KMS-11 (cell line): ENCODE measurements around the gene POLR1G.

Source experiments
- H2AFZ ChIP-seq: fragments of 200-600 bp; sonication (generic); 2 replicates; pipeline ENCODE4 v1.6.1; 2016; ENCODE audit warnings: antibody characterized with exemption, mixed run types, low read depth
- H3K27ac ChIP-seq: fragments of 200-600 bp; sonication (generic); 2 replicates; pipeline ENCODE4 v1.6.1; 2016; ENCODE audit warnings: mild to moderate bottlenecking, mixed run types
- H3K27me3 ChIP-seq: fragments of 200-600 bp; sonication (generic); 2 replicates; pipeline ENCODE4 v1.6.1; 2017; ENCODE audit warnings: mild to moderate bottlenecking, low read depth, mixed run types, moderate library complexity; ENCODE audit not compliant: insufficient read depth
- H3K36me3 ChIP-seq: fragments of 200-600 bp; sonication (generic); 2 replicates; pipeline ENCODE4 v1.6.1; 2017; ENCODE audit warnings: mild to moderate bottlenecking, mixed run types; ENCODE audit not compliant: insufficient read depth
- H3K4me1 ChIP-seq: fragments of 200-600 bp; sonication (generic); 2 replicates; pipeline ENCODE4 v1.6.1; 2016; ENCODE audit warnings: mild to moderate bottlenecking, low read depth, mixed run types; ENCODE audit not compliant: poor library complexity, severe bottlenecking
- H3K4me2 ChIP-seq: fragments of 200-600 bp; sonication (generic); 2 replicates; pipeline ENCODE4 v1.7.0; 2016; ENCODE audit warnings: mild to moderate bottlenecking, mixed run types
- H3K4me3 ChIP-seq: fragments of 200-600 bp; sonication (generic); IDR thresholded peaks from 2 replicates; pipeline ENCODE4 v1.6.1; 2017; ENCODE audit warnings: low read depth, low read length, mixed read lengths; ENCODE audit not compliant: insufficient read depth
- H3K79me2 ChIP-seq: fragments of 200-600 bp; sonication (generic); 2 replicates; pipeline ENCODE4 v1.6.1; 2016; ENCODE audit warnings: low read depth, mixed run types; ENCODE audit not compliant: insufficient read depth
- H3K9ac ChIP-seq: fragments of 200-600 bp; sonication (generic); 2 replicates; pipeline ENCODE4 v1.6.1; 2016; ENCODE audit warnings: mild to moderate bottlenecking, mixed run types
- H4K20me1 ChIP-seq: fragments of 200-600 bp; sonication (generic); 2 replicates; pipeline ENCODE4 v1.6.1; 2016; ENCODE audit warnings: mild to moderate bottlenecking, mixed run types; ENCODE audit not compliant: insufficient read depth
- TF ChIP-seq, protein P1 (sequence below): fragments of 200-600 bp; sonication (generic); conservative IDR thresholded peaks from 2 replicates; pipeline ENCODE4 v1.6.1; 2017; ENCODE audit warnings: low read depth, mild to moderate bottlenecking, antibody characterized with exemption, low read length, moderate library complexity, mixed read lengths

The POLR1G gene

GRCh38 chr19:45419895-45420294, 13.5 kb downstream of the POLR1G start:
- H3K9ac ChIP-seq: no peak overlapping the region; the same call in 1 of the 2 replicates

GRCh38 chr19:45420356-45420755, 13.9 kb downstream of the POLR1G start:
- Histone ChIP-seq H3K79me2 (peaks cover 9% of the 10 kb centered on the region; the same call in 1 of the 2 replicates), H3K4me3 (no peak overlapping the region), H3K36me3 (no peaks in the 10 kb centered on the region), H2AFZ (no peak overlapping the region), H3K4me2 (peak overlapping the region; percentile 95; the same call in 1 of the 2 replicates), H3K27me3 (no peaks in the 10 kb centered on the region), H3K27ac (no peak overlapping the region), H3K9ac (no peak overlapping the region), H4K20me1 (no peaks in the 10 kb centered on the region), H3K4me1 (peaks cover 69% of the 10 kb centered on the region)
- TF ChIP-seq, protein P1, sequence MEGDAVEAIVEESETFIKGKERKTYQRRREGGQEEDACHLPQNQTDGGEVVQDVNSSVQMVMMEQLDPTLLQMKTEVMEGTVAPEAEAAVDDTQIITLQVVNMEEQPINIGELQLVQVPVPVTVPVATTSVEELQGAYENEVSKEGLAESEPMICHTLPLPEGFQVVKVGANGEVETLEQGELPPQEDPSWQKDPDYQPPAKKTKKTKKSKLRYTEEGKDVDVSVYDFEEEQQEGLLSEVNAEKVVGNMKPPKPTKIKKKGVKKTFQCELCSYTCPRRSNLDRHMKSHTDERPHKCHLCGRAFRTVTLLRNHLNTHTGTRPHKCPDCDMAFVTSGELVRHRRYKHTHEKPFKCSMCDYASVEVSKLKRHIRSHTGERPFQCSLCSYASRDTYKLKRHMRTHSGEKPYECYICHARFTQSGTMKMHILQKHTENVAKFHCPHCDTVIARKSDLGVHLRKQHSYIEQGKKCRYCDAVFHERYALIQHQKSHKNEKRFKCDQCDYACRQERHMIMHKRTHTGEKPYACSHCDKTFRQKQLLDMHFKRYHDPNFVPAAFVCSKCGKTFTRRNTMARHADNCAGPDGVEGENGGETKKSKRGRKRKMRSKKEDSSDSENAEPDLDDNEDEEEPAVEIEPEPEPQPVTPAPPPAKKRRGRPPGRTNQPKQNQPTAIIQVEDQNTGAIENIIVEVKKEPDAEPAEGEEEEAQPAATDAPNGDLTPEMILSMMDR: no peak

More at GRCh38 chr19:45419895-45420294, 13.5 kb downstream of the POLR1G start:
- H3K4me2 ChIP-seq: peak overlapping the region; percentile 95
- peaks cover 9% of the 10 kb centered on the region; the same call in 1 of the 2 replicates for H3K79me2 ChIP-seq
- H3K27ac ChIP-seq: peak overlapping the region; percentile 67
- no peak overlapping the region for H2AFZ ChIP-seq
- no peaks in the 10 kb centered on the region for H4K20me1 ChIP-seq
- peaks cover 64% of the 10 kb centered on the region for H3K4me1 ChIP-seq
- no peak overlapping the region for H3K4me3 ChIP-seq
- H3K36me3 ChIP-seq: no peaks in the 10 kb centered on the region
- TF ChIP-seq, protein P1: no peak
- no peaks in the 10 kb centered on the region for H3K27me3 ChIP-seq

- H3K36me3 ChIP-seq: no peaks in the 10 kb centered on the region
Measured at GRCh38 chr19:45420871-45421270, 14.4 kb downstream of the POLR1G start.

GRCh38 chr19:45421947-45422498, 15.6 kb downstream of the POLR1G start:
- Histone ChIP-seq H2AFZ (no peak overlapping the region), H4K20me1 (no peaks in the 10 kb centered on the region), H3K9ac (no peak overlapping the region), H3K4me1 (peaks cover 71% of the 10 kb centered on the region), H3K27me3 (no peaks in the 10 kb centered on the region), H3K79me2 (peaks cover 9% of the 10 kb centered on the region; the same call in 1 of the 2 replicates), H3K36me3 (no peaks in the 10 kb centered on the region), H3K4me2 (no peak overlapping the region; the same call in 1 of the 2 replicates), H3K4me3 (no peak overlapping the region), H3K27ac (no peak overlapping the region)
- TF ChIP-seq, protein P1: no peak

More at GRCh38 chr19:45420871-45421270, 14.4 kb downstream of the POLR1G start:
- H4K20me1 ChIP-seq: no peaks in the 10 kb centered on the region
- no peak overlapping the region for H3K9ac ChIP-seq
- H2AFZ ChIP-seq: no peak overlapping the region
- no peak overlapping the region for H3K27ac ChIP-seq
- TF ChIP-seq, protein P1: no peak
- no peaks in the 10 kb centered on the region for H3K27me3 ChIP-seq
- peaks cover 70% of the 10 kb centered on the region for H3K4me1 ChIP-seq
- no peak overlapping the region for H3K4me3 ChIP-seq
- H3K79me2 ChIP-seq: peaks cover 9% of the 10 kb centered on the region; the same call in 1 of the 2 replicates
- H3K4me2 ChIP-seq: no peak overlapping the region
